HepG2 (cell line): ENCODE results near the gene LAMC1. TPM values are rescaled to one million over a fixed set of nuclear protein-coding genes. Genes with fewer than 3 reads are reported as not detected.

Experiments
- GPN1 ChIP-seq: sonication (generic); formaldehyde crosslinking; IDR thresholded peaks from 2 replicates; pipeline ENCODE4 v1.5.1; 2020; ENCODE audit warnings: missing genetic modification reagents, borderline replicate concordance
- SKIL ChIP-seq: sonication (generic); formaldehyde crosslinking; IDR thresholded peaks from 2 replicates; pipeline ENCODE4 v1.8.0; 2022; ENCODE audit warnings: missing genetic modification reagents, mild to moderate bottlenecking, moderate library complexity, borderline replicate concordance
- ZNF121 ChIP-seq: sonication (generic); formaldehyde crosslinking; IDR thresholded peaks from 2 replicates; pipeline ENCODE4 v1.5.0; 2020; ENCODE audit warnings: mild to moderate bottlenecking, missing genetic modification reagents
- polyA plus RNA-seq, 8 experiments: library from polyadenylated mRNA; depleted of rRNA in 3 of 8; stranded (reverse) in 7 of 8; unstranded in 1 of 8; fragments of >200 nt; fragmentation: Illumina TruSeq in 4 of 8; extraction: Trizol in 4 of 8; gene quantifications; 2 replicates each; pipeline versions ENCODE4 v1.2.1 to v1.2.3, GENCODE V29; 2011 to 2016; ENCODE audit warnings: low read depth in 4 of 8, missing spikeins in 1 of 8, mixed read lengths in 1 of 8; ENCODE audit not compliant: insufficient read depth in 1 of 8
- total RNA-seq, 5 experiments: library from RNA; depleted of rRNA; stranded (reverse); fragments of >200 nt; fragmentation: Illumina TruSeq; extraction: Trizol; gene quantifications; 2 replicates each; pipeline ENCODE4 v1.2.3, GENCODE V29; 2016; ENCODE audit warnings: low read depth in 1 of 5
- TF ChIP-seq, protein P1 (sequence below): sonication (generic); formaldehyde crosslinking; IDR thresholded peaks from 2 replicates; pipeline ENCODE4 v1.5.1; 2020; ENCODE audit warnings: mild to moderate bottlenecking, missing genetic modification reagents, borderline replicate concordance

LAMC1 gene
- total and polyA plus RNA-seq, 2 of the 13 experiments (the other 11 are each of a cell fraction or from before 2014, with no cell fraction given), result 58.5 to 137 TPM

- TF ChIP-seq, protein P1, sequence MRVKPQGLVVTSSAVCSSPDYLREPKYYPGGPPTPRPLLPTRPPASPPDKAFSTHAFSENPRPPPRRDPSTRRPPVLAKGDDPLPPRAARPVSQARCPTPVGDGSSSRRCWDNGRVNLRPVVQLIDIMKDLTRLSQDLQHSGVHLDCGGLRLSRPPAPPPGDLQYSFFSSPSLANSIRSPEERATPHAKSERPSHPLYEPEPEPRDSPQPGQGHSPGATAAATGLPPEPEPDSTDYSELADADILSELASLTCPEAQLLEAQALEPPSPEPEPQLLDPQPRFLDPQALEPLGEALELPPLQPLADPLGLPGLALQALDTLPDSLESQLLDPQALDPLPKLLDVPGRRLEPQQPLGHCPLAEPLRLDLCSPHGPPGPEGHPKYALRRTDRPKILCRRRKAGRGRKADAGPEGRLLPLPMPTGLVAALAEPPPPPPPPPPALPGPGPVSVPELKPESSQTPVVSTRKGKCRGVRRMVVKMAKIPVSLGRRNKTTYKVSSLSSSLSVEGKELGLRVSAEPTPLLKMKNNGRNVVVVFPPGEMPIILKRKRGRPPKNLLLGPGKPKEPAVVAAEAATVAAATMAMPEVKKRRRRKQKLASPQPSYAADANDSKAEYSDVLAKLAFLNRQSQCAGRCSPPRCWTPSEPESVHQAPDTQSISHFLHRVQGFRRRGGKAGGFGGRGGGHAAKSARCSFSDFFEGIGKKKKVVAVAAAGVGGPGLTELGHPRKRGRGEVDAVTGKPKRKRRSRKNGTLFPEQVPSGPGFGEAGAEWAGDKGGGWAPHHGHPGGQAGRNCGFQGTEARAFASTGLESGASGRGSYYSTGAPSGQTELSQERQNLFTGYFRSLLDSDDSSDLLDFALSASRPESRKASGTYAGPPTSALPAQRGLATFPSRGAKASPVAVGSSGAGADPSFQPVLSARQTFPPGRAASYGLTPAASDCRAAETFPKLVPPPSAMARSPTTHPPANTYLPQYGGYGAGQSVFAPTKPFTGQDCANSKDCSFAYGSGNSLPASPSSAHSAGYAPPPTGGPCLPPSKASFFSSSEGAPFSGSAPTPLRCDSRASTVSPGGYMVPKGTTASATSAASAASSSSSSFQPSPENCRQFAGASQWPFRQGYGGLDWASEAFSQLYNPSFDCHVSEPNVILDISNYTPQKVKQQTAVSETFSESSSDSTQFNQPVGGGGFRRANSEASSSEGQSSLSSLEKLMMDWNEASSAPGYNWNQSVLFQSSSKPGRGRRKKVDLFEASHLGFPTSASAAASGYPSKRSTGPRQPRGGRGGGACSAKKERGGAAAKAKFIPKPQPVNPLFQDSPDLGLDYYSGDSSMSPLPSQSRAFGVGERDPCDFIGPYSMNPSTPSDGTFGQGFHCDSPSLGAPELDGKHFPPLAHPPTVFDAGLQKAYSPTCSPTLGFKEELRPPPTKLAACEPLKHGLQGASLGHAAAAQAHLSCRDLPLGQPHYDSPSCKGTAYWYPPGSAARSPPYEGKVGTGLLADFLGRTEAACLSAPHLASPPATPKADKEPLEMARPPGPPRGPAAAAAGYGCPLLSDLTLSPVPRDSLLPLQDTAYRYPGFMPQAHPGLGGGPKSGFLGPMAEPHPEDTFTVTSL (CRISPR knock-in tag), result no peak
- TF ChIP-seq ZNF121 (CRISPR knock-in tag), result no peak
- no peak for TF ChIP-seq GPN1 (CRISPR knock-in tag)
- no peak for TF ChIP-seq SKIL (CRISPR knock-in tag)
- TF ChIP-seq, all 625 proteins: peak for 0
Observed at GRCh38 chr1:183143576-183144315, 120.5 kb downstream of the LAMC1 start (continued).
